ENCODE results near the gene ARCN1.

DNA sequence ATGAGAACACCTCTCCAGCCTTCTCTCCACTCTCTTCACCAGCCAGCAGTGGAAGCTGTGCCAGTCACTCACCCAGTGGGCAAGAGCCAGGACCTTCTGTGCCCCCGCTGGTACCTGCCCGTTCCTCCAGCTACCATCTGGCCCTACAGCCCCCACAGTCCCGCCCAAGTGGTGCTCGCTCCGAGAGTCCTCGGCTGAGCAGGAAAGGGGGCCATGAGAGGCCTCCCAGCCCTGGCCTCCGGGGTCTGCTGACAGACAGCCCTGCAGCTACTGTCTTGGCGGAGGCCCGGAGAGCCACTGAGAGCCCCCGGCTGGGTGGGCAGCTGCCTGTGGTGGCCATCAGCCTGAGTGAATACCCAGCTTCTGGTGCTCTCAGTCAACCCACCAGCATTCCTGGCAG, 55.4 kb downstream of the ARCN1 start:
- TF ChIP-seq POLR2A (IDR thresholded peaks at IDR 0.05; ENCODE audit: low read depth, low read length) (no peak), TAF1 (IDR thresholded peaks at IDR 0.05; ENCODE audit: low read depth, low read length) (no peak), POLR2AphosphoS5 (IDR thresholded peaks at IDR 0.05; ENCODE audit: low read depth, low read length) (no peak), PAX5 (IDR thresholded peaks at IDR 0.05; ENCODE audit: insufficient read depth, low read length, severe bottlenecking) (no peak), SPI1 (IDR thresholded peaks at IDR 0.05; ENCODE audit: low read depth, low read length) (no peak)
